Stimulated activated CD4-positive, alpha-beta T cell treated with anti-CD3 and anti-CD28 coated beads, TNF-alpha, amount 100 ng/mL, for 1 hour (primary cell): ENCODE measurements around the gene CHSY3.

Source experiments
- DNase-seq, 3 donors: peaks; one replicate each; pipeline ENCODE4 v3.0.0-alpha.2; 2020; ENCODE audit warnings: low read depth in 3 of 3, low spot score in 1 of 3

Gene CHSY3

DNA sequence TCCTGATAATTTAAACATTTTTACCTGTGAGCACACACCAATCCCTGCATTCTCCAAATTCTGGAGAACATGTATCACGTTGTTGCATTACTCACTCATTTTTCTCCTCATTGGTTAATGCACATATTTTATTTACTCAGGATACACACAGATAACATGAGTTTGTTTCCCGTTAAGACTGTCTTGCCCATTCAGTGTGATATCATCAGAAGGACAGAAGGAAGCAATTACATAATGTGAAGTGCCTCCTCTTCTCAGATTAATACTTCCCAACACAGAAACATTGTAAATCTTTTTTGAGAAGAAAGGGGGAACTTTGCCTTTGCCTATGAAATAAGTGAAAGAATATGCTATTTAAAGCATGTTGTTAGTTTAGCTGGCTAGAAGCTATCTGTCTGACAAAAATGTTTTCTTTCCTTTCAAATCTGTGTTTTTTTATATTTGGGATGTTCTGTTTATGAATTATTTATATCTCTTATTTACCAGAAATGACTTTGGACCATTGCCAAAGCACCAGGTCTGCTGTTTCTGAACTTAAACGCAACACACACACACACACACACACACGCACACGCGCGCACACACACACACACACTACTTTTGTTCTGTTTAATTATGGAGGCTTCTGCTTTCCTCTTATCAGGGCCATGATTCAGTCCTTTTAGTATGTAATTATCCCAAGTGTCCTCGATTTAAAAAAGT lies 186.5 kb downstream of the CHSY3 start:
- no peak for DNase-seq

DNA sequence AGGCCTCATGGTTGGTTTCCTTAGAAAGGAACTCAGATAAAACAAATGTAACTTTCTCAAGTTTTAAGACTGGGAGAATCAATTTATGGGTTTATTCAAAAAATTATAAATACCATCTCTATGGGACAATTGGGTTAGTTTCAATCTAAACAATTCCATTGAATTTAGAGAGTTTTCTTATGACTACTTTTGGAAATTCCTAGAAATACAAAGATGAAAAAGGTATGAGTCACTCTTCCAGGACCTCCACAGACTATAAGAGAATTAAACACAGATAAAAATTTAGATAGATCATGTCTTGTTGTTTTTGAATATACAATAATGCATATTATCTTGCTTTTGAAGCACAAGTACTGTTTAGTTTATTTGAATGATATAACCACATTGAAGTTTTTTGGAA lies 188.7 kb downstream of the CHSY3 start:
- no peak for DNase-seq

DNA sequence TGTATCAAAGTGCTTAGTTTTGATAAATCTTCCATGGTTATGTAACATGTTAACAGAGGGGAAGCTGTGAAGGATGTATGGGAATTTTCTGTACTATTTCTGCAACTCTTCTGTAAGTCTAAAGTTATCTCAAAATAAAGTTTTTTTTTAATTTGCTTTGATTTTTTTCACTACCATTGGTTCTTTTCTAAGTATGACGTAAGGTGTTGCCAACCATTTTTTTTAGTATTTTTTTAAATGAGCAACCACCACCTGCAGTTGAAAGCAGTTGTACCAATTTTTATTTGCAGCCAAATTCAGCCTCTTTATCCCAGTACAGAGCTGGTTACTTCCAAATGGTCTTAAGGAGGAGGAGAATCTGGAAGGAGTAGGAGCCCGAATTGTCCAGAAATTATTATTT lies 192.2 kb downstream of the CHSY3 start:
- no peak for DNase-seq

DNA sequence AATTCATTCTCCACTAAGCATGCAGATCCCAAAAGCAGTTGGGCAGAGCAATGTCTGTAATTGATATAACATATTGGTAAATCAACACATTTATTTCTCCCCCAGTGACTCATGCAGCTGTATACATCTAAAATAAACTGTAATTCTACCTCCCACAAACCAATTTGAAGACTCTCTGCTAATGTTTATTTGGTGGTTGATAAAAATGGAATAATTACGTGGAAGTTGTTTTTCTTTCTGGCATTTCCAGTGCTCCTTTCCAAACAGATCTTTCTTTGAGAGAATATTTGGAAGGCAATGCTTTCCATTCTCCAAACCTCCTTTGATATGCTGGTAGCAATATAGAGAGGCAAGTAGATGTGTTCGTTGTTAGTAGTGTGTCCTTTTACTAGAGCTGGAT lies 194.7 kb downstream of the CHSY3 start:
- DNase-seq, result no peak

DNA sequence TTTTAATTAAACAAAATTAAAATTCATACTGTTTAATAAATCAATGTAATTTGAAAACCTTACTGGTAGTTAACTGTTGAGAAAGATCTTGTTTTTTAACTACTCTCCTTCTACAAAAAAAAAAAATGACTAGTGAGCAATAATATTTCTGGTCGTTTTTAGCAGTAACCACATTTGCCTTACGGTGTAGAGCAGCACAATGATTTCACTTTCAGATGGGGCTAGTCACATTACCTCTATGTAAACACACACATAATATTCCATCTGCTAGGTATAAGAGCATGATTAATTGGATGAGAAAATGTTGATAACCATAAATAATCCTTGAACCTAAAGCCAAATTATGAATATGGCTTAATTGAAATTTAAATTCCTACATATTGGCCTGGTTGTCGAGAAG lies 198.1 kb downstream of the CHSY3 start:
- no peak for DNase-seq

DNA sequence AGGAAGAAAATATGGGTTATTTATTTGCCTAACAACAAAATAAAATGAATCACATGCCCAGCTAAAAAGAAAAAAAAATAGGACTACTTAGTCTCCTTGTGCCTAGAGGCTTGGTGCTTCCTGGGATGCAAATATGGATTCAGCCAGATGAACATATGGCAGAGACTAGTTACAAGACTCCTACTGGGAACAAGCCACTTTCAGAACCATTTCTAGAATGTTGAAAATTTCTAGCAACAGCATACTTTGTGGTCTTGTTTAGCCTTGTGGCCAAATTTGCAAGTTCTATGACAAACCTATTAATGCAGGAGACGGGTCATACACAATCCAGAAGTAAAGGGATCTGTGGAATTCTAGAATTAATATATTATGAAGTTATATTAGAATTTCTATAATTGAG lies 198.7 kb downstream of the CHSY3 start:
- no peak for DNase-seq

DNA sequence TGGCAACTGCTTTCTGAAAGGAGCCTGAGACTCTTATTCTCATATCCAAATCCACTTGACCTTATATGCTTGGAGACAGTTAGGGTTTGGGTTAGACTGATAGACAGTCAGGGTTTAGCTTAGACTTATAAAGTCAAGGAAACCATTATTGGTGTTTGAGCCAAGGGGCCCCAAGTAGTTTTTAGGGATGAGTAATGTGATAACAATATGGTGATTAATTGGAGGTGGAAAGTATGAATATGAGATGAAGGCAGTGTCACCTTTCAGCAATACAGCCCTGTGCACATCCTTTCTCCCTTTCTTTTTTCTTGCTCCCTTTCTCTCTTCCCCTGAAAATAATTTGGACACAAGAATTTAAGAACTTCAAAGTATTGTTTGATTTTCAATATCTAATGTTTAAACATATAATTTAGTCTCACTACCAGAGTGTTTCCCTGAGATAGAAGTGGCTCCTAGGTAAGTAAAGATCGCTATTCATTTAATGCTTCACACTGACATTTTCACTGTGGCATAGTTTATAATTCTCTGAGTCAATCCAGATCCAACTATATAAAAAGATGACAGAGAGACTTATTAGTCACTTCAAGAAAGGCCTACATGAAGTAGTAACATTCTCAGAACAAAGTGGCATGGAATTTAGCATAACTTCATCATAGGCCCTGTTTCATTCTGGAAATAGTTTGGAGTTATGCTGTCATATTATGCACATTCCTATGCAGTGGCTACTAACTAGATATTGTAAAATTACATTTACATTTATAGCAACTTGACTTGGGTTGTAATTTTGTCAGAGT lies 200.8 kb downstream of the CHSY3 start:
- DNase-seq, result no peak

DNA sequence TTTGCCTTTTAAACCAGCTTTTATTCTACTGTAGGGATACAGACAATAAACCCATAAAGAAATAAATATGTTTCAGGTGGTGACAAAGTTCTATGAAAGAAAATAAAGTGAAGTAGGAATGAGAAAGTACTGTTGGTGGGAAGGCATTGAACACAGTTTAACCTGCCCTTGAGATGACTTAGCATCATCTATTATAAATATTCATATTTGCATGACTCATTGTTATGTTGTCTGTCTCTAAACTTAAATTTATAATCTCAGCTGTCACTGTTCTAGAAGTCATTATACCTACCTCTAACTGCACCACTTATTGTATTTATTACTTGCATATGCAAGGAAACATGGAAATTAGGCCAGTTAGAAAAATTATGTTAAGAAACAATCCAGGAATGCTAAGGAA lies 202.2 kb downstream of the CHSY3 start:
- DNase-seq, result no peak

DNA sequence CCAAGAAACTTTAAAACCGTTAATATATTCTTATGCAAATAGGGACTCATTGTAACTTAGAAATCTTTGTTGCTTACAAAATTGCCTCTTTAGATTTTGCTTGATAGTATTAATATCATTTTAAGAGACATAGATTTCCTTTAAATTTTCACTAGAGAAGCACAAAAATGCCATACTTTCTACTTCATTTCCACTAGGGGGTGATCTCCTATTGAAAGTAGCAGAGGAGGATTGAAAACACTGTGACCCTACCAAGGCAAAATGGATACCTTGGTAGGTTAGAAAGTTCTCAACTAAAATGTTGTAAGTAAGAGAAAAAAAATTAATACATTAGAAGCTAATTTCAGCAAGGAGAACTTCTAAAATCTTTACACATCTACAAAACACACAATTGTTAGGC lies 204.9 kb downstream of the CHSY3 start:
- DNase-seq, result no peak

DNA sequence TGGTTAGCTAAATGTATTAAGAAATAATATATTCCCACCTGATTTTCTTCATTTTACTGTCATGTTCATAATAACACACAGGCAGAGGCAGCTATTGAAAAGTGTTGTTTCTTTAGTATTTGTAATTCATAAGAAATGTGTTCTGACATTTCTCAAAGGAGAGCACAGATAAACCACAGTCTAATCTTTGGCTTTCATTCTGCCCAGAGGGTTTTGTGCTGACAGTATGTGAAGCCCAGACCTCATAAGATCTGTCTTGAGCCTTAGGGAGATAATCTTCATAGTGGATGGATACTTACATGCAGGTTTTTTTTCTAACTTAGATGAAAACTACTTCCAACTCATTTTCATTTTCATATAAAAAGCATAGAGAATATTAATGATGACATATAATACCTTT lies 206.1 kb downstream of the CHSY3 start:
- DNase-seq, result no peak

DNA sequence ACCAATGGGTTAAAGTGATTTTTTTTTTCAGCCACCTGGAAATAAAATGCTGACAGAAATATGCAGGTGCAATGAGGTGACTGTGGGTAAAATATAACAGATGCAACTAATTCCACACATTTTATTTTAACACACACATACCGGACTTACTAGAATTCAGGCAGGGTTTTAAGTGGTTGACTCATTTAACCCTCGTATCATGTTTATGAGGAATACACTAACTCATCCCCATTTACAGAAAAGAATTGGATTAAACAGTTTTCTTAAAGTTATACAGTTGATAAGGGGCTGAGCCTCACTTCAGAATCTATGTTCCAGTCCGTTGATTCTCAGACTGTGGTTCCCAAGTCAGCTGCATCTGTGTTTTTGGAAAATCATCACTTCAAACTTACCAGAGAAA lies 207.5 kb downstream of the CHSY3 start:
- DNase-seq, result no peak

DNA sequence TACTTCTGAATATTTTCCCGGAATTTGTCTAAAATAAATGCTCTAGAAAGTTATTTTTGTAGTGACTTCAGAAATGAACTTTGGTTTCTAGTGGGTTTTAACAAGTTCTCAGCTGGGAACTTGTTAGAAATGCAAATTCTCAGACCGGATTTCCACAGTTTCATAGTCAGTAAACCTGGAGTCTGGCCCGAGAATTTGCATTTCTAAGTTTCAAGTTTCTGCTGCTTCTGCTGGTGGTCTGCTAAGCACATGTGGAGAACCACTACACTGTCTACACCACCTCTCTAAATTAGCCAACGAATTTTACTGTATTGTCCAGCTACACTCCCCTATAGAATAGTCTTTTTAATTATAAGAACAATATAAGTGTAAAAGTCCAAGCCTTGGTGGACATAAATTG lies 208.0 kb downstream of the CHSY3 start:
- DNase-seq, result no peak

DNA sequence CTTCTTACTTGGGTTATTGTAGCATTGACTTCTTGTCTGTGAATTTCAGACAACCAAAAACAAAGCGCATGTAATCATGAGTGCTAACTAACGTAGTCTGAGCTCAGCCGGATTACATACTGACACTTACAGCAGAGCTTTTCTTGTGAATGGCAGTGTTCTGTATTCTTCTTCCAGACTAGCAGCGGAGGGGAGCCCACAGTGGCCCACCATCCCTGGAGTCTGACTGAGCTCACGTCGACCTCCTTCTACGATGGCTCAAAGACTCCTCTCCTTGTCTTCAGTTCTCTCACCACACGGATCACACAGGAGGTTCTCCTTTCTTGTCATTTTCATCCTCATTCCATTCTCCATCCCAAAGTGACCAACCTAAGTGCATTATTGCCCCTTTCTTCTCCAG lies 211.4 kb downstream of the CHSY3 start:
- no peak for DNase-seq

DNA sequence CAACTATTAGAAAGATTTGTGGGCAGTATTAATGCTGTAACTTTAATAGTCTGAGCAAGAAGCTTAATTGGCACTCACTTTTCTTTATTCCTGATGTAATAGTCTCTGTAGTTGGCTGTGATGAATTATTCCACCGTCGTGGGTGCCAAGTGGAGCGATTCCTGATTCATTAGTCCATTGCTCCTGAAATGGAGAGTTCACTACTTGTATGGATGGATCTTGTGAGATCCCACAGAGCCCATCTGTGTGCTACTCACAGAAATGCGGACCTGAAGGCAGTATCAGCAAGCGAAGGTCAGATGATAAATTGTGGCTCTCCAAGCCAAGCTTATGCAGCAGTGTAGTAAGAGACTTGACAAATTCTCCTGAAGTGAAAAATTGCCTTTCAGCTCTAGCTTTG lies 212.2 kb downstream of the CHSY3 start:
- no peak for DNase-seq

DNA sequence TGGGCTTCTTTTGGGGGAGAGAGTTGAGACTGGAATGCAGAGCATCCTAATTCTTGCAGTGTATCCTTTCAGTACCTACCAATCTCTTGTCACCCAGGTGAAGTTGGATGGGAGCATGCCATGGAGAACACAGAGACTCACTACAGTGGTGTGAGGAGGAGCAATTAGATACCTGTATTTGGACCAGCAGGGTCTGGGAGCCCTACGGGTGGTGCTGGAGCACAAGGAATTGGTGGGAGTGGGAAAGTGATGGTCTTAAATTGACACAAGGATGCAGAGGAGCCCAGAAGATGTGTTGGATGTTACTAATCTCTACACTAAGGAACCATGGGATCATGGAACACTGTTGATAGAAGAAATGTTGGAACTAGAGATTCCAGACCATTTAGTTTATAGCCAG lies 212.7 kb downstream of the CHSY3 start:
- DNase-seq, result no peak

DNA sequence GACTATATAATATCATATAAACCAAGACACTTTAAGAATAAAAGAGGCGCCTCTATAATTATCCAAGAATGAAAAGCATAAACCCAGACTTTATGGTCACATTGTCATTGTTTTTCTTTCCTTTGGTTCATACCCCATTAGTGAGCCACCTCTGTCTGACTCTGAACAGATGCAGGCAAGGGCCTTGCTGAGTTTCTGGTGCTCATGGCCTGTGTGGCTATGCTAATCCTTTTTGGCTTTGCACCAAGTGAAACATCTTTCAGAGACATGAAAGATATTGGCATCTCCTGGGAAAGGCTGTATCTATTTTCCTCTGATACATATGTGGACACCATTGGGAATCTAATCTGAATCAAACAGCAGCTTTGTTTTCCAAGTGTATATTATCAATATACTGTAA lies 222.5 kb downstream of the CHSY3 start:
- no peak for DNase-seq

DNA sequence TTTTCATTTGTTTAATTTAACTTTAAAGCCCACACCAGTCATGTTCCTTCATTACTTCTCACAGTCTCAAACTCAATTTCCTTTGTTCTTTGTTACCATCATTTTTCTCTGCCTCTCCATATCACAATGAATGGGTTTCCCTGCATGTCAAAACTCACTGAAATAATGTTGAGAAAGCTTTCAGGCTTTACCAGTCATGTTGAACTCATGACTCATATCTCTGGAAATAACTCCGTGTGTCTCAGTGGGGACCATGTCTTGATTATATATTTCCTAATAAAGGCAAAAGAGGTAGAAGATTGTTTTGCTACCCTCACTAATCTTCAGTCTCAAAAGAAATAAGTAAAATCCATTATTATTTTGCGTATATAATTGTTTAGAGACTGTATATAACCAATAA lies 231.2 kb downstream of the CHSY3 start:
- no peak for DNase-seq

DNA sequence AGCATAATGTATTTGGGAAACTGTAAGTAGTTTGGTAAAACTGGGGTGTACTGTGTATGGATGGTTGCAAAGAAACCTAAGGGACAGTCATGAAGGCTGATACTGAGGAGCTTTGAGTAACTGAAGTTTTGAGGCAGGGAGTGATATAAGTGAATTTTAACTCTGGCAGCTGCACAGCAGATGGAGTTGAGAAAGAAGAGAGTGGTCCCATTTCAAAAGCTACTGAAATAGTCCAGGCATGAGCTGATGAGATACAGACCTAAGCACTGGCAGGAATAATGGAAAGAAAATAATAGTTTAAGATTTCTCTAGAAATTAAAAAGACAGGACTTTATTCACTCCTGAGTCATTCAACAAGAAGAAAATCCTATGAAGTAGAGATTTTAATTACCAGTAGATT lies 232.0 kb downstream of the CHSY3 start:
- DNase-seq, result no peak

DNA sequence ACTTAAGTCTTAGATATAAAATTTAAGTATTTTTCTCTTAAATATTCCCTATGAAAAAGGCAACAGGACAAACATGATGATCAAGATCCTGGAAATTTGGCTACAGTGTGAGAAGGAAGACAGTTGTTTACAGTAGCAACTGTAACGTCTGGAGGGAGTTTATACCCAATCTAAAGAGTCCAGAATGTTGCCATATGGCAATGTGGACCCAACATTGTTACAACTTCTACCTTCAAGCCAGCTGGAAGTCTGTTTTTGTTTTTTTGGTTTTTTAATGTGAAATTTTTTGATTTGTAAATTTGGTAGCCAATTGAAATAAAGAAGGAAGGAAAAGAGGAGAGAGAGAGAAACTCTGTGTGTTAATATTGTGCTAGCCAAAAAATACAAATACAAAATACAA lies 233.4 kb downstream of the CHSY3 start:
- DNase-seq, result no peak

DNA sequence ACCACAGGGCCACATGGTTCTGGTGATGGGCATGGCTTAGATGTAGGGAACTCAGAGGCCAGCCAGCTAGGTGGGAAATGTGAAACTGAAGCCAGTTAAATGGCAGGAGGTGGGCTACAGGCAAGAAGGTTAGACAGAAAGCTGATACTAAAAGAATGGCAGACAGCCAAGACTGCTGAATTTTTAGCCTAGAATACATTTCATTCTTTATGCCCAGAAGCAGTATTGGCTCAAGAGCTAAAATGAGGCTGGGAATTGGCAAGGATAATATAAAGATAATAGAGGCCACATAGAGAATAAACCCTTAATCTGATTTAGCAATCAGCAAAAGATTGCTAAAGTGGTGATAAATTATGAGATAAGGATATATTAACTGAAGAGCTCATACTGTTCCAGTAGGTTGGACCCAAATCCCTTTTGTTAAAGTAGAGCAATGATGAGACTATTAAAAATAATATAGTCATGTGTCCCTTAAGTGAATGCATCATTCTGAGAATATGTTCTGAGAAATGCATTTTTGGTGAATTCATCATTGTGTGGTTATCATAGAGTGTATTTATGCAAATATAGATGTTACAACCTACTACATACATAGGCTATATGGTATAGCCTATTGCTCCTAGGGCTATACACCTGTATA lies 234.3 kb downstream of the CHSY3 start:
- DNase-seq, result no peak

DNA sequence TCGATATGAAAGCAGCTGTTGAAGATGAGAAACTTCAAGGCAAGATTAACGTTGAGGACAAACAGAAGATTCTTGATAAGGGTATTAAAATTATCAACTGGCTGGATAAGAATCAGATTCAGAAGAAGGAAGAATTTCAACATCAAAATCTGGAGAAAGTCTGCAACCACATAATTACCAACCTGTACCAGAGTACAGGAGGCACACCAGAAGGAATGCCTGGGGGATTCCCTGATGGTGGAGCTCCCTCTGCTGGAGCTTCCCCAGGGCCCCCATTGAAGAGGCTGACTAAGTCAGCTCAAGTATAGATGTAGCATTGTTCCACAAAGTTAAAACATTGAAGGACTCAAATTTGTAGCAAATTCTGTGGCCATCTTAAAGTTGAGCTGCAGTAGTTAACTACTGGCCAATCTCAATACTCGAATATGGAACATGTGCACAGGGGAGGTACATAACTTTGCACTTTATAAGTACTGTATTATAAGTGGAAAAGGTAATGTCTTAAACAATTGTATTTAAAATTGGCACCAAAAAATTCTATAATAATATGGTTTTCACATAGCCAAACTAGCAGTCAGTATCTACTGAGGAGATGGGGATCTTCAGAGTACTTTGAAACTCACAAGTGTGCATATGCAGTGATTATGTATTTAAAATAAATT lies 237.5 kb downstream of the CHSY3 start:
- no peak for DNase-seq

DNA sequence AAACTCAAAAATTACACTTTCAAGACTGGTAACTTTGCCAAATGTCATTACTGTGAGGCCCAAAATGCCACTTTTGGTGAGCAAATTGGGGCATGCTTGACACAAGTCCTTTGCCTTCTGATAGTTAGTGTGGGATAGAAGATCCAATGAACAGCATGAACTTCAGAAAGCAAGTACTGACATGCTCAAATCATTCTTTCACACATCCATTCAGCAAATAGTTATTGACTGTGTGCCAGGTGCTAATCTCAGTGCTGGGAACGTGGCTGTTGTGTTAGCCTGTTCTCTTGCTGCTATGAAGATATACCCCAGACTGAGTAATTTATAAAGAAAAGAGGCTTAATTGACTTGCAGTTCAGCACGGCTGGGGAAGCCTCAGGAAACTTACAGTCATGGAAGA lies 247.0 kb downstream of the CHSY3 start:
- DNase-seq, result no peak
